K562 (cell line): ENCODE data around the gene THAP4. TPM values are rescaled to one million over a fixed set of nuclear protein-coding genes. Genes with fewer than 3 reads are reported as not detected.

Source experiments
- ARHGAP35 ChIP-seq: fragments of 450-650 bp; IDR thresholded peaks from 2 replicates; pipeline ENCODE4 v1.6.1; 2018; ENCODE audit not compliant: partially characterized antibody
- ARID3B ChIP-seq: fragments of 250-450 bp; sonication (Bioruptor Pico); IDR thresholded peaks from 2 replicates; pipeline ENCODE4 v1.4.0; 2020; ENCODE audit warnings: borderline replicate concordance
- ATF7 ChIP-seq: fragments of 450-650 bp; IDR thresholded peaks from 2 replicates; pipeline ENCODE4 v1.7.1; 2014; ENCODE audit warnings: mild to moderate bottlenecking, moderate library complexity
- CREM ChIP-seq: IDR thresholded peaks from 2 replicates; pipeline ENCODE4 v1.6.1; 2014; ENCODE audit warnings: antibody characterized with exemption, low read depth
- FOXA3 ChIP-seq, 2 experiments: fragments of 450-650 bp in 1 of 2; sonication (generic) in 1 of 2; formaldehyde crosslinking; IDR thresholded peaks in 1 of 2; conservative IDR thresholded peaks in 1 of 2; 2 replicates each; pipeline versions ENCODE4 v1.4.0 to v1.8.0; 2020 to 2022; ENCODE audit warnings: mild to moderate bottlenecking in 2 of 2, missing genetic modification reagents in 1 of 2
- GATAD2B ChIP-seq: fragments of 450-650 bp; IDR thresholded peaks from 2 replicates; pipeline ENCODE4 v1.6.1; 2017; ENCODE audit warnings: mild to moderate bottlenecking, borderline replicate concordance
- HDAC6 ChIP-seq: IDR thresholded peaks from 2 replicates; pipeline ENCODE4 v1.6.1; 2012; ENCODE audit warnings: low read depth, mild to moderate bottlenecking, control low read depth, inconsistent platforms, low read length, moderate library complexity
- KLF10 ChIP-seq: fragments of 250-450 bp; sonication (Bioruptor Pico); IDR thresholded peaks from 2 replicates; pipeline ENCODE4 v1.6.1; 2021; ENCODE audit warnings: matching md5 sums
- KLF13 ChIP-seq: fragments of 450-650 bp; IDR thresholded peaks from 2 replicates; pipeline ENCODE4 v1.6.1; 2016; ENCODE audit warnings: missing genetic modification characterization, low read depth, mild to moderate bottlenecking, missing compliant biosample characterization, moderate library complexity, borderline replicate concordance
- L3MBTL2 ChIP-seq: fragments of 450-650 bp; IDR thresholded peaks from 2 replicates; pipeline ENCODE4 v1.6.1; 2016; ENCODE audit warnings: mild to moderate bottlenecking, moderate library complexity
- MAFG ChIP-seq: fragments of 450-650 bp; conservative IDR thresholded peaks from 2 replicates; pipeline ENCODE4 v1.6.1; 2016; ENCODE audit warnings: missing genetic modification characterization, missing compliant biosample characterization
- MAZ ChIP-seq, 2 experiments: fragments of 450-650 bp in 1 of 2; sonication (generic) in 1 of 2; formaldehyde crosslinking; IDR thresholded peaks in 1 of 2; conservative IDR thresholded peaks in 1 of 2; 2 replicates each; pipeline versions ENCODE4 v1.4.0 to v1.5.0; 2020; ENCODE audit warnings: mild to moderate bottlenecking in 1 of 2, missing genetic modification reagents in 1 of 2
- MCM5 ChIP-seq: fragments of 450-650 bp; IDR thresholded peaks from 2 replicates; pipeline ENCODE4 v1.6.1; 2016; ENCODE audit warnings: low read depth
- MECOM ChIP-seq: fragments of 250-450 bp; sonication (Bioruptor Pico); IDR thresholded peaks from 2 replicates; pipeline ENCODE4 v1.8.0; 2022; ENCODE audit warnings: inconsistent platforms
- NRF1 ChIP-seq, 2 experiments: fragments of 450-650 bp; IDR thresholded peaks in 1 of 2; conservative IDR thresholded peaks in 1 of 2; 2 replicates each; pipeline ENCODE4 v1.6.1; 2014; ENCODE audit warnings: mild to moderate bottlenecking in 2 of 2
- POLR2H ChIP-seq: IDR thresholded peaks from 2 replicates; pipeline ENCODE4 v1.6.1; 2016; ENCODE audit warnings: missing genetic modification characterization, low read depth, mild to moderate bottlenecking, control low read depth, missing compliant biosample characterization, moderate library complexity
- SAFB2 ChIP-seq: fragments of 200-400 bp; formaldehyde crosslinking; IDR thresholded peaks from 2 replicates; pipeline ENCODE4 v1.6.1; 2018; ENCODE audit warnings: borderline replicate concordance, low read length, low read depth, moderate library complexity; ENCODE audit not compliant: severe bottlenecking
- SMAD4 ChIP-seq: fragments of 250-450 bp; sonication (Bioruptor Pico); conservative IDR thresholded peaks from 2 replicates; pipeline ENCODE4 v1.8.0; 2021; ENCODE audit warnings: inconsistent platforms, mild to moderate bottlenecking, moderate library complexity
- SOX6 ChIP-seq: fragments of 450-650 bp; IDR thresholded peaks from 2 replicates; pipeline ENCODE4 v1.6.1; 2014; ENCODE audit warnings: mild to moderate bottlenecking
- THRA ChIP-seq: fragments of 450-650 bp; IDR thresholded peaks from 2 replicates; pipeline ENCODE4 v1.6.1; 2017; ENCODE audit warnings: mild to moderate bottlenecking, moderate library complexity
- ZNF644 ChIP-seq: fragments of 200-800 bp; sonication (Bioruptor generic); IDR thresholded peaks from 2 replicates; pipeline ENCODE4 v1.6.1; 2016; ENCODE audit warnings: low read depth, missing genetic modification characterization, missing compliant biosample characterization
- polyA plus RNA-seq, 8 experiments: library from polyadenylated mRNA; depleted of rRNA in 4 of 8; stranded (reverse) in 5 of 8; unstranded in 3 of 8; fragments of >200 nt; fragmentation: Nextera tagmentation in 2 of 8; fragmentation: Illumina TruSeq in 1 of 8; extraction: Ambion mirVana in 2 of 8; extraction: Trizol in 1 of 8; gene quantifications; 2 replicates each; pipeline versions ENCODE4 v1.2.1 to v1.2.3, GENCODE V29; 2011 to 2014; ENCODE audit warnings: inconsistent platforms in 1 of 8, missing spikeins in 1 of 8
- total RNA-seq, 7 experiments: library from RNA; depleted of rRNA in 6 of 7; stranded (reverse); fragments of >200 nt in 6 of 7; fragmentation: Illumina TruSeq in 2 of 7; extraction: Trizol in 2 of 7; gene quantifications; 2 replicates each; pipeline versions ENCODE4 v1.2.1 to v1.2.3, GENCODE V29; 2011 to 2021; ENCODE audit warnings: low replicate concordance in 1 of 7

The THAP4 gene
- total and polyA plus RNA-seq, 9 of the 15 experiments (the other 6 are each of a cell fraction or from before 2014, with no cell fraction given) = 8.6 to 60.9 (median 43.9) TPM

DNA sequence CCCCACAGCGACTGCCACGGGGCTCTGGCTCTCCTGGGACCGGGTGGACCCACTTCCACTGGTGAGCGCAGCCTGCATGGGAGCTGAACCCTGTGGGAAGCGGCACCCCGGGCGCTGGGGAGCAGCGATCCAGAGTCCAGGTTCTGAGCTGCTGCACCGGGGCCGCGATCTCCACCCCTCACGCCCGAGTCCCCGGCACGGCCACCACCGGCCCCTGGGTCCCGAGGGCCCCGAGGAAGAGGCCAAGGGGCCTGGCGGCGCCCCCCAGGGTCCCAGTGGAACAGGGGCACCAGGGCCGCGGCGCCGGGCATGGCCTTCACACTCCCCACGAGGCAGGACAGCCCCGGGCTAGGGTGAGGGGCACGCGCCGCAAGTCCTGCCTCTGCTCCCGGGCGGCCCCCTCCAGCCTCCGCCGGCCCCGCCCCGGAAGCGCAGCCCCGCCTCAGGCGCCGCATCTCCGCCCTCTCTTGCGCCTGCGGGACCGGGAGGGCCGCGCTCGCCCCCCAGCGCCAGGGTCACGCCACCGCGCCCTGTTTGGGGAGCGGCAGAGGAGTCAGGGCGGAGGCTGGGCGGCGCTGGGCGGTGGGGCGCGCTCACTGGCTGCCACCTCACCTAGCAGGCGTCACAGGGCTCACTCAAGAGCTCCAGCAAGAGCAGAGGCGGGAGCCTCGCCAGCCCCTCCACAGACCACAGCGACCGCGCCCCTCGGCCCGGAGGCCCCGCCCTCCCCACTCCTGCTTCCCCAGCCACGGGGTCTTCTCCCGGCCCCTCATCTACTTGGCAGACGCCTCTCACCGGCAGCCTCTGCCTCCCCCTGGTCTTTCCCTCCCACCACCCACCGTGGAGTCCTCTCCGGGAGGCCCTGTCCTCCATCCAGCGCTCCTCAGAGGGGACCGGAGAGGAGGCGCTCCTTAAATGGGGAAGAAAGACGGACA is 26.8 kb downstream of the THAP4 start (continued):
- TF ChIP-seq SAFB2 = no peak
- no peak for TF ChIP-seq MECOM (CRISPR knock-in tag)
- no peak for TF ChIP-seq SOX6
- TF ChIP-seq L3MBTL2 = peak; percentile 19; the same call in 1 of the 2 replicates
- no peak for TF ChIP-seq MAFG
- TF ChIP-seq ZNF644 = no peak
- peak in 1 of 2 experiments; percentile 80; a peak in 3 of 4 replicates for TF ChIP-seq MAZ (CRISPR knock-in tag; conservative IDR thresholded peaks at IDR 0.05 in 1 of 2, IDR thresholded peaks at IDR 0.05 in 1 of 2)
- peak; percentile 71 for TF ChIP-seq CREM
- TF ChIP-seq HDAC6 = no peak
- TF ChIP-seq THRA = no peak
- TF ChIP-seq GATAD2B = 0 out of 2 replicates have a peak, but pooled peaks have one; percentile 41
- TF ChIP-seq KLF13 (tag) = no peak
- TF ChIP-seq SMAD4 (CRISPR knock-in tag) = no peak
- no peak for TF ChIP-seq ARHGAP35
- TF ChIP-seq ATF7 = peak; percentile 43; the same call in 1 of the 2 replicates
- no peak for TF ChIP-seq MCM5
- no peak for TF ChIP-seq ARID3B (CRISPR knock-in tag)
- peak; percentile 85 to 87 for TF ChIP-seq NRF1 (conservative IDR thresholded peaks at IDR 0.05 in 1 of 2, IDR thresholded peaks at IDR 0.05 in 1 of 2)
- no peak for TF ChIP-seq POLR2H (tag)
- TF ChIP-seq FOXA3 (CRISPR knock-in tag; conservative IDR thresholded peaks at IDR 0.05 in 1 of 2, IDR thresholded peaks at IDR 0.05 in 1 of 2) = no peak
- no peak for TF ChIP-seq KLF10
